Activated CD4-positive, alpha-beta T cell treated with anti-CD3 and anti-CD28 coated beads for 24 hours (primary cell): ENCODE results near the gene CHPF.
A peak's percentile ranks its signal among the peaks of the same experiment; 100 is the strongest.

Source experiments
- DNase-seq, 2 donors: peaks; one replicate each; pipeline ENCODE4 v3.0.0-alpha.2; 2020; ENCODE audit warnings: low read depth in 2 of 2

Gene CHPF

GRCh38 chr2:219552382-219553167 lies 9.0 kb upstream of the CHPF start:
- peak; percentile 72 to 73 for DNase-seq

GRCh38 chr2:219551441-219552381 lies 8.1 kb upstream of the CHPF start:
- DNase-seq, result peak in 1 of 2 donors; percentile 10

- DNase-seq, result no peak
Measured at GRCh38 chr2:219549619-219550018, 6.0 kb upstream of the CHPF start.

- DNase-seq, result no peak
Measured at GRCh38 chr2:219548990-219549389, 5.4 kb upstream of the CHPF start.

- no peak for DNase-seq
Measured at GRCh38 chr2:219547621-219548020, 4.0 kb upstream of the CHPF start.

- no peak for DNase-seq
Measured at GRCh38 chr2:219545943-219546352, 2.3 kb upstream of the CHPF start.

GRCh38 chr2:219545295-219545942 lies 1.8 kb upstream of the CHPF start:
- DNase-seq, result no peak

- no peak for DNase-seq
Measured at GRCh38 chr2:219544567-219544966, 958 bp upstream of the CHPF start.

GRCh38 chr2:219542931-219543595 lies 546 bp downstream of the CHPF start:
- peak in 1 of 2 donors; percentile 8 for DNase-seq

GRCh38 chr2:219541611-219542180 lies 1.9 kb downstream of the CHPF start:
- DNase-seq, result peak; percentile 80 to 83

- DNase-seq, result no peak
Measured at GRCh38 chr2:219540784-219541504, 2.7 kb downstream of the CHPF start.

GRCh38 chr2:219539926-219540678 lies 3.5 kb downstream of the CHPF start:
- DNase-seq, result no peak

- DNase-seq, result no peak
Measured at GRCh38 chr2:219538956-219539788, 4.4 kb downstream of the CHPF start.

GRCh38 chr2:219538504-219538951 lies 5.1 kb downstream of the CHPF start:
- no peak for DNase-seq

- no peak for DNase-seq
Measured at GRCh38 chr2:219537657-219538488, 5.7 kb downstream of the CHPF start.

GRCh38 chr2:219536967-219537366 lies 6.6 kb downstream of the CHPF start:
- DNase-seq, result no peak

GRCh38 chr2:219536425-219536824 lies 7.2 kb downstream of the CHPF start:
- no peak for DNase-seq
